Fibroblast of mammary gland (primary cell): ENCODE results near the gene SLC16A6.
"Not testable (repeated sequence)": the region's sequence is repeated elsewhere in the genome, so short reads cannot be mapped to it uniquely, and the experiment has no call there.

ENCODE experiments used
- DNase-seq: peaks from one replicate; pipeline ENCODE4 v3.0.0-alpha.2; 2010; ENCODE audit warnings: low read depth
- H3K4me3 ChIP-seq: 2 replicates; pipeline ENCODE4 v1.5.1; 2011; ENCODE audit warnings: low read depth, mild to moderate bottlenecking, low read length, moderate library complexity; ENCODE audit not compliant: control insufficient read depth
- TF ChIP-seq, protein P1 (sequence below): conservative IDR thresholded peaks from 2 replicates; pipeline ENCODE4 v1.5.1; 2011; ENCODE audit warnings: low read depth, low read length, inconsistent platforms; ENCODE audit not compliant: control insufficient read depth, insufficient read depth

The SLC16A6 gene

GRCh38 chr17:68255731-68256538 lies 35.0 kb downstream of the SLC16A6 start:
- TF ChIP-seq, protein P1, sequence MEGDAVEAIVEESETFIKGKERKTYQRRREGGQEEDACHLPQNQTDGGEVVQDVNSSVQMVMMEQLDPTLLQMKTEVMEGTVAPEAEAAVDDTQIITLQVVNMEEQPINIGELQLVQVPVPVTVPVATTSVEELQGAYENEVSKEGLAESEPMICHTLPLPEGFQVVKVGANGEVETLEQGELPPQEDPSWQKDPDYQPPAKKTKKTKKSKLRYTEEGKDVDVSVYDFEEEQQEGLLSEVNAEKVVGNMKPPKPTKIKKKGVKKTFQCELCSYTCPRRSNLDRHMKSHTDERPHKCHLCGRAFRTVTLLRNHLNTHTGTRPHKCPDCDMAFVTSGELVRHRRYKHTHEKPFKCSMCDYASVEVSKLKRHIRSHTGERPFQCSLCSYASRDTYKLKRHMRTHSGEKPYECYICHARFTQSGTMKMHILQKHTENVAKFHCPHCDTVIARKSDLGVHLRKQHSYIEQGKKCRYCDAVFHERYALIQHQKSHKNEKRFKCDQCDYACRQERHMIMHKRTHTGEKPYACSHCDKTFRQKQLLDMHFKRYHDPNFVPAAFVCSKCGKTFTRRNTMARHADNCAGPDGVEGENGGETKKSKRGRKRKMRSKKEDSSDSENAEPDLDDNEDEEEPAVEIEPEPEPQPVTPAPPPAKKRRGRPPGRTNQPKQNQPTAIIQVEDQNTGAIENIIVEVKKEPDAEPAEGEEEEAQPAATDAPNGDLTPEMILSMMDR = no peak
- no peak for DNase-seq

GRCh38 chr17:68255151-68255550 lies 35.8 kb downstream of the SLC16A6 start:
- no peak overlapping the region for H3K4me3 ChIP-seq
- TF ChIP-seq, protein P1 = no peak
- DNase-seq = no peak

More at GRCh38 chr17:68255731-68256538, 35.0 kb downstream of the SLC16A6 start:
- no peak overlapping the region for H3K4me3 ChIP-seq

- not testable (repeated sequence) for DNase-seq
These were observed 37.5 kb downstream of the SLC16A6 start for GRCh38 chr17:68253426-68253825.

DNA sequence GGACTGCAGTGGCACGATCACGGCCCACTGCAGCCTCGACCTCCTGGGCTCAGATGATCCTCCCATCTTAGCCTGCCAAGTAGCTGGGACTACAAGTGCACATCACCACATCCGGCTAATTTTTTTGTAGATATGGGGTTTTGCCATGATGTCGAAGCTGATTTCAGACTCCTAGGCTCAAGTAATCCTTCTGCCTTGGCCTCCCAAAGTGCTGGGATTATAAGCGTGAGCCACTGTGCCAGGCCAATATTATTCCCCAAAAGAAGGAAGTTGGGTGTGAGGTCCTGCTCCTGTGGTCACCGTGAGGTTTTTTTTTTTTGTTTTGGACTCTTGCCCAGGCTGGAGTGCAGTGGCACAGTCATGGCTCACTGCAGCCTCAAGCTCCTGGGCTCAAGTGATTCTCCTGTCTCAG lies 41.6 kb downstream of the SLC16A6 start:
- no peak for DNase-seq
- H3K4me3 ChIP-seq = no peak overlapping the region
- TF ChIP-seq, protein P1 = no peak

More at GRCh38 chr17:68253426-68253825, 37.5 kb downstream of the SLC16A6 start:
- H3K4me3 ChIP-seq = not testable (repeated sequence)

GRCh38 chr17:68248891-68249290 lies 42.0 kb downstream of the SLC16A6 start:
- no peak for DNase-seq
- peak overlapping the region; percentile 71 for H3K4me3 ChIP-seq
- TF ChIP-seq, protein P1 = no peak

DNA sequence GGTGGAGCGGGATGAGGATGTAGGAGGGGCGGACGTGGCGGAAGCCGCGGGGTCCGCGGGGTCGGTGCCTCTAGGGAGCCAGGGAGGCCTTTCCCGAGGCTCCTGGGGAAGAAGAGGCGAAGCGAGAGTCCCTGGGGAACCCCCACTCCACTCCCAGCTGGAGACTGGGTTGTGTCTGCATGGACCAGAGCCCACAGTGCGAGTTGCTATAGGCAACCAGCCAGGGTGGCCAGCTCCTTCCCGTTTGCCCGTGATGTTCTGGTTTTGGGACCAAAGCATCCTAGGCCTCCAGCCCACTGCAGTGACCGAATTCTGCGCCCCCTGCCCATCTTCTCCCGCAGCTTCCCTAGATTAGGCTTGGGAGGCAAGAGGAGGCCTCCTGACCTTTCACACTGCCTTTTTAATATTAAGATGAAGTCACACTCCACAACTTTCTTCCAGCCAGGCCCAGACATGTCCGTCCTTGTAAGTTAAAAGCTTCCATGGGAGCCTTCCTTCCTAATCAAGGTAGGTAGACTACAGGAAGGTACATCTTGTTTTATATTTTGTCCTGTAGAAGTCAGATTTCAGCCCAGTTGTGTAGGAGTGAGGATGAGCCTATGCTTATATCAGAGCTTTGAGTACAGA lies 42.6 kb downstream of the SLC16A6 start:
- TF ChIP-seq, protein P1 = no peak
- DNase-seq = peak; percentile 65
- peak overlapping the region; percentile 71 for H3K4me3 ChIP-seq
